GM21447 (cell line): ENCODE results near the gene GLI1.
A peak's percentile ranks its signal among the peaks of the same experiment; 100 is the strongest.
"Not testable (repeated sequence)": the region's sequence is repeated elsewhere in the genome, so short reads cannot be mapped to it uniquely, and the experiment has no call there.

Experiments
- ATAC-seq: cut with Tn5 transposase; IDR thresholded peaks from one replicate; pipeline ENCODE4 v1.9.1; 2021; ENCODE audit not compliant: unreplicated experiment

Gene GLI1

GRCh38 chr12:57475271-57476161, 15.9 kb downstream of the GLI1 start:
- peak; percentile 9 for ATAC-seq

DNA sequence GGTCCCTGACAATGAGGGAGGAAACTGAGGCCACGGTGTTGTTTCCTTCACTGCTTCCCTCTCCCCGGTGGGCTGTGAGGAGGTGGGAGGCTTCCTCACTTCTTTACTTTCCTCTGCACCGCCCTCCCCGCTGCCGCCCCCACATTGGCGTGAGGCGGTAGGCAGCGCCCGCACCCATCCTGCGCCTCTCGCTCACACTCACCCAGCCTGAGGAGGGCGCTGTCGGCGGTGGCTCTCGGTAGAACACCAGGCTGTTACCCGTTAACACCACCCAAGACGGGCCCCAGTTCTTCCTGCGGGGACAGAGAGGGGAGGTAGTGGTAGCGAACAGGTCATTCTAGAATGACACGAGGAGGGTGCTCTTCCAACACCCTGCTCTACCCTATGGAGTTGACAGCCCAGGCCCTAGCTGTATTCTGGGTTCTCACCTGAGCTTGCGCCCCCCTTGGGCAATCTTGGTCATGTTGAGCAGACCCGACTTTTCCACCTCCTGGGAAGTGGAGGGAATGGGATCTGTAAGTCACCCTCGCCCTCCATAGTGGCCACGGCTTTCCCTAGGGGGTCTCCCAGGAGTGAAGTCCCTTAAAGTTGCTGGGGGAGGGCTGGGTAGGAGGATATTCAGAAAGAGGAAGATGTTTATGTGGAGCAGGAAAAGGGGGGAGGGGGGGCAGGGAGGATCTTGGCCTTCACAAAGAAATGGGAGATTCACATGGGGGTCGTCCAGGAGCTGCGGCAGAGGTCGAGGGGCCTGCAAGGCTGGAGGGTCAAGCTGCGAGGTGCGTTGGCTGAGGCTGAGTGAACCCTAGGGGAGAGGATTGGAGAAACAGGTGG, 16.8 kb downstream of the GLI1 start:
- ATAC-seq: peak; percentile 36

DNA sequence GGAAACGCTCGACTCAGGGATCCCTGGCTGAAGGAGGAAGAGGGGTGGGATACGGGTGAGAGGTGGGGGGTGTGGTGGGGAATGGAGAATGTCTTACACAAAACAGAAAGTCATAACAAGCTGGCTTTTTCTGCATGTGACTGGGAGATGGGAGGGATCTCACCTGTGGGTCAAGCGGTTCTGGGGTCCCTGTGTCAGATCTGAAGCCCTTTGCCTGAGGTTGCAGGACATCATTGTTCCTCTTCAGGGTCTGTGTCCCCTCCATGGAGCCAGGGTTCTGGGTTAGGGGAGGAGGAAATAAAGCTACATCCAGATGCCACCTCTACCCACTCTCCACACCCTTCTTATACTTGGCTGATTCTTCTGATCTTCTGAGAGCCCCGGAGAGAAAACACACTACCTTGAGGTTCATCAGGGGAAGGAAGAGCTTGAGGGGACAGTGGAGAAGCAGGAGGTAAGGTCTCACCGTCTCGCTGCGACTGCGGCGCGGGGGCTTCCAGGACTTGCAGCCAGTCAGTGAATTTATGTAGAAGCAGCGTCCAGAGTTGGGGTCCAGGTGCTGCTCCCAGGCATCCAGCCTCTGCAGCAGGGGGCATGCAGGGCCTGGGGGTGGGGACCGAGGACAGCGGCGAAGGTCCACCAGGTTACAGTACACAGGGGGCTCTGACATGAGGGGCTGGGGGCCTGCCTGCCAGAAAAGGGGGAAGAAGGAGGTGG, 17.6 kb downstream of the GLI1 start:
- no peak for ATAC-seq

GRCh38 chr12:57477710-57478681, 18.4 kb downstream of the GLI1 start:
- peak; percentile 37 for ATAC-seq

DNA sequence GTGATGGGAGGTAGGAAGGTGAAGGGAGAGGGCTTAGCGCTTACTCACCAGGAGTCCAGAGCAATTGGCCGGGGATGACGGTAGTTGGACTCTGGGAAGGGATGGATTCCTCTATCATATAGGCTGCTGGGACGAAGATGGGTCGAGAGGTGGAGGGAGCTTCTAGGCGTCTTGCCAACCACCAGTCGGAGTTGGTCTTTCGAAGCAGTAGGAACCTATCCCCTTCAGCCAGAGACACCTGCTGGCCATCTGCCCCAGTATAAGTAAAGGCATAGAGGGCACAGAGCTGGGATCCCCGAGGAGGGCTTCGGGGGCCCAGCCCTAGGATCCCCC, 19.4 kb downstream of the GLI1 start:
- ATAC-seq: no peak

GRCh38 chr12:57479376-57480115, 20.0 kb downstream of the GLI1 start, which contains the start of gene ARHGAP9:
Gene ARHGAP9 (minus strand): TSS chr12:57479866. CDS start chr12:57479406, 460 bp downstream.
- ATAC-seq: peak; percentile 30

DNA sequence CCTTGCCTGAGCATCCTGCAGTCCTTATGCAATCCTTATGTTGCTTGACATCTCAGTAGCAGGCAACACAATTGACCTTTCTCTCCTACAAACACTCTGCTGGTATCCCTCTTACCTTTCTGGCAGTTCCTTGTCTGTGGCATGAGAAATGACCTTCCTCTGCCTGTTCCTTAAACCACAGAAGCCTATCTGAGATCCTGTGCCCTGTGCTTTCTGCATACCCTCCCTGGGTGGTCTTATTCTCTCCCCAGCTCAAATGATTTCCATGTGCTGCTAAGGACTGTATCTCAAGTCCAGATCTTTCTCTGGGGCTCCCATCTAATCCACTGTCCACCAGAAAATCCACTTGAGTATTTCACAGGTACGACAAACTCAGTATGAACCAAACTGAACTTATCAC, 22.1 kb downstream of the GLI1 start:
- ATAC-seq: no peak

- no peak for ATAC-seq
These were observed 23.9 kb downstream of the GLI1 start for GRCh38 chr12:57483466-57483865.

DNA sequence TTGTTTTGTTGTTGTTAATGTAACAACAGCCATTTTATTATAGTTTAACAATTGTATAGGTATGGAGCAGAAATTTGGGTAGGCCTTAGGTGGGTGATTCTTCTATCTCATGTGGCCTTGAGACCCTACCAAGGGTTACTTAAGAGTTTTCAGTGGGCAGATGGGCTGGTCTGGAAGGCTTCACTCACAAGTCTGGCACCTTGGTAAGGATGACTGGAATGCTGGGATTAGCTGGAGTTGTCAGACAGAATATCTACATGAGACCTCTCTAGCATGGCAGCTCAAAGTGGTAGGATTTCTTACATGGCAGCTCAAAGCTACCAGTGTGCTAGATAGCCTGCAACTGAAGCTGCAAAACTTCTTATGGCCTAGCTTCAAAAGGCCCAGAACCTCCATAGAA, 26.1 kb downstream of the GLI1 start:
- ATAC-seq: no peak

GRCh38 chr12:57487055-57487596, 27.5 kb downstream of the GLI1 start:
- ATAC-seq: no peak

GRCh38 chr12:57487597-57488401, 28.2 kb downstream of the GLI1 start, which contains the start of gene MARS1:
Gene MARS1 (plus strand): TSS chr12:57488068. CDS start chr12:57488091, 23 bp downstream.
- ATAC-seq: peak; percentile 97

GRCh38 chr12:57488402-57489156, 29.0 kb downstream of the GLI1 start:
- no peak for ATAC-seq

GRCh38 chr12:57489157-57489641, 29.6 kb downstream of the GLI1 start:
- no peak for ATAC-seq

- ATAC-seq: no peak
These were observed 30.5 kb downstream of the GLI1 start for GRCh38 chr12:57490126-57490525.

DNA sequence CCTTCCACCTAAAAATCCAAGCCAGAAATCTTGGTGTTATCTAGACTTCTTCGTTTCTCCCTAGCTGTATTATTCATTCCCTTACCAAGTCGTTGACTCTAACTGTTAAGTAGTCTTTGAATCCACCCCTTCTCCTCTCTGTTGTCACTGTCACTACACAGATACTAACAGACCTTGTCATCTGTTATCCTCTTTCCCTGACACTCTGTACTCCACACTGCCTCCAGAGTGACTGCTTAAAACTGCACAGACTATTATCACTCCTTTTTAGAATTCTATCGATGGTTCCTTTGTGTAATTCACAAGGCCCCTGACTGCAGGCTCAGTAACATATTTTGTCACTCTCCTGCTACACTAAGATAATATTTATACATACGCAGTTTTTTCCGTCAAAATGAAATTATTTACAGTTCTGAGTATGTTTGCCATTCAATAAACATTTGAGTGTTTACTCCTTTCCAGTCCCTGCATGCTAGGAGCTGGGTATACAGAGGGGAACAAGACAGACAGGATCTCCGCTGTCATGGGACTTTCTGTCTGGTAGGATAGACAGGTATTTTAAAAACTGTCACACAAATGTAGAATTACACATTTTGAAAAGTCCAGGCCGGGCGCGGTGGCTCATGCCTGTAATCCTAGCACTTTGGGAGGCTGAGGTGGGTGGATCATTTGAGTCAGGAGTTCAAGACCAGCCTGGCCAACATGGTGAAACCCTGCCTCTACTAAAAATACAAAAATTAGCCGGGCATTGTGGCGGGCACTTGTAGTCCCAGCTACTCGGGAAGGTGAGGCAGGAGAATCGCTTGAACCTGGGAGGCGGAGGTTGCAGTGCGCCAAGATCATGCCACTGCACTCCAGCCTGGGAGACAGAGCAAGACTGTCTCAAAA, 32.1 kb downstream of the GLI1 start:
- no peak for ATAC-seq

DNA sequence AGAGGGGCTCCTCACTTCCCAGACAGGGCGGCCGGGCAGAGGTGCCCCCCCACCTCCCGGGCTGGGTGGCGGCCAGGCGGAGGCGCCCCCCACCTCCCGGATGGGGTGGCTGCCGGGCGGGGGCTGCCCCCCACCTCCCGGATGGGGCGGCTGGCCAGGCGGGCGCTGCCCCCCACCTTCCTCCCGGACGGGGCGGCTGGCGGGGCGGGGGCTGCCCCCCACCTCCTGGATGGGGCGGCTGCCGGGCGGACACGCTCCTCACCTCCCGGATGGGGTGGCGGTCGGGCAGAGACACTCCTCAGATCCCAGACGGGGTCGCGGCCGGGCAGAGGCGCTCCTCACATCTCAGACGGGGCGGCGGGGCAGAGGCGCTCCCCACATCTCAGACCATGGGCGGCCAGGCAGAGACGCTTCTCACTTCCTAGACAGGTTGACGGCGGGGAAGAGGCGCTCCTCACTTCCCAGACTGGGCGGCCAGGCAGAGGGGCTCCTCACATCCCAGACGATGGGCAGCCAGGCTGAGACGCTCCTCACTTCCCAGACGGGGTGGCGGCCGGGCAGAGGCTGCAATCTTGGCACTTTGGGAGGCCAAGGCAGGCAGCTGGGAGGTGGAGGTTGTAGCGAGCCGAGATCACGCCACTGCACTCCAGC, 35.6 kb downstream of the GLI1 start:
- ATAC-seq: not testable (repeated sequence)
